HCT116 (cell line): Measurements from ENCODE around the gene LMX1A. TPM values are rescaled to one million over a fixed set of nuclear protein-coding genes. Genes with fewer than 3 reads are reported as not detected.

ENCODE experiments used
- ATAC-seq: fragments of 200-7000 bp; cut with Tn5 transposase; 2 replicates; pipeline ENCODE4 v1.9.1; 2020; ENCODE audit warnings: mild to moderate bottlenecking, moderate library complexity
- BruUV-seq: library from RNA; stranded (reverse); fragments of 400-500 nt; replicated peaks from 2 replicates; lab custom pipeline; 2021; lab: Mats Ljungman, UMichigan
- CTCF ChIA-PET: fragments of 300-600 bp; sonication (Branson Sonifier 250); formaldehyde crosslinking; loops from one replicate; lab custom pipeline; 2021; ENCODE audit warnings: antibody characterized with exemption; lab: Charles Lee
- POLR2A ChIA-PET: fragments of 300-600, 350-600 bp; sonication (Branson Sonifier 250); formaldehyde crosslinking; loops from one replicate; lab custom pipeline; 2021; ENCODE audit warnings: antibody characterized with exemption; lab: Charles Lee
- RAD21 ChIA-PET, 2 experiments: fragments of 300-600 bp; sonication (Branson Sonifier 250); formaldehyde crosslinking; loops; one replicate each; lab custom pipeline; 2023; ENCODE audit warnings: low total read pairs in 2 of 2; ENCODE audit not compliant: uncharacterized antibody in 2 of 2, unreplicated experiment in 2 of 2, low non-redundant PET in 1 of 2; lab: Charles Lee
- DNase-seq: peaks from one replicate; pipeline ENCODE4 v3.0.0-alpha.2; 2010; ENCODE audit warnings: low read depth, low spot score
- H2AFZ ChIP-seq: fragments of 200-600 bp; shearing (Covaris generic), sonication (generic); 2 replicates; pipeline ENCODE4 v1.6.1; 2017; ENCODE audit warnings: low read depth, mixed run types, mixed read lengths, antibody characterized with exemption, low read length; ENCODE audit not compliant: poor library complexity, severe bottlenecking
- H3K27ac ChIP-seq: 2 replicates; pipeline ENCODE4 v1.5.1; 2012; ENCODE audit warnings: low read depth, low read length
- H3K27me3 ChIP-seq: fragments of 200-600 bp; sonication (generic); 2 replicates; pipeline ENCODE4 v1.6.1; 2016; ENCODE audit warnings: mixed run types, low read length, mixed read lengths; ENCODE audit not compliant: insufficient read depth
- H3K36me3 ChIP-seq, 2 experiments: fragments of 200-500 bp in 1 of 2; fragments of 200-600 bp in 1 of 2; sonication (Bioruptor generic) in 1 of 2; sonication (generic) in 1 of 2; 2 replicates each; pipeline versions ENCODE4 v1.5.1 to v1.6.1; 2014 to 2016; ENCODE audit warnings: low read length in 2 of 2, inconsistent platforms in 1 of 2, mixed read lengths in 1 of 2, mixed run types in 1 of 2; ENCODE audit not compliant: insufficient read depth in 2 of 2, control insufficient read depth in 1 of 2
- H3K4me1 ChIP-seq, 2 experiments: fragments of 200-600 bp in 1 of 2; sonication (generic) in 1 of 2; 2 replicates each; pipeline versions ENCODE4 v1.5.1 to v1.6.1; 2012 to 2017; ENCODE audit warnings: low read length in 2 of 2, inconsistent platforms in 1 of 2, mild to moderate bottlenecking in 1 of 2, mixed read lengths in 1 of 2, mixed run types in 1 of 2, moderate library complexity in 1 of 2; ENCODE audit not compliant: insufficient read depth in 2 of 2, control insufficient read depth in 1 of 2
- H3K4me2 ChIP-seq: fragments of 200-600 bp; sonication (generic); 2 replicates; pipeline ENCODE4 v1.6.1; 2017; ENCODE audit warnings: mixed run types, low read length, mixed read lengths
- H3K4me3 ChIP-seq, 2 experiments: fragments of 200-600 bp in 1 of 2; sonication (generic) in 1 of 2; replicated peaks in 1 of 2; 2 replicates each; pipeline ENCODE4 v1.5.1; 2011 to 2016; ENCODE audit warnings: low read length in 2 of 2, control low read depth in 1 of 2, low read depth in 1 of 2, mild to moderate bottlenecking in 1 of 2, mixed read lengths in 1 of 2, mixed run types in 1 of 2
- H3K79me2 ChIP-seq: fragments of 200-600 bp; sonication (generic); 2 replicates; pipeline ENCODE4 v1.6.1; 2017; ENCODE audit warnings: mild to moderate bottlenecking, mixed run types, low read length, moderate library complexity, mixed read lengths; ENCODE audit not compliant: insufficient read depth
- H3K9ac ChIP-seq: fragments of 200-600 bp; sonication (generic); 2 replicates; pipeline ENCODE4 v1.6.1; 2016; ENCODE audit warnings: low read length, mixed read lengths
- H3K9me2 ChIP-seq: fragments of 200-600 bp; sonication (generic), shearing (Covaris generic); 2 replicates; pipeline ENCODE4 v1.6.1; 2017; ENCODE audit warnings: mixed run types, mild to moderate bottlenecking, moderate library complexity; ENCODE audit not compliant: insufficient read depth
- H3K9me3 ChIP-seq, 2 experiments: fragments of 200-500 bp in 1 of 2; fragments of 200-600 bp in 1 of 2; sonication (Bioruptor generic) in 1 of 2; sonication (generic) in 1 of 2; 2 replicates each; pipeline ENCODE4 v1.6.1; 2014 to 2017; ENCODE audit warnings: low read length in 2 of 2, mixed read lengths in 2 of 2, inconsistent platforms in 1 of 2, low read depth in 1 of 2, mild to moderate bottlenecking in 1 of 2, mixed run types in 1 of 2, moderate library complexity in 1 of 2; ENCODE audit not compliant: control insufficient read depth in 1 of 2, insufficient read depth in 1 of 2
- H4K20me1 ChIP-seq: fragments of 200-600 bp; sonication (generic), shearing (Covaris generic); 2 replicates; pipeline ENCODE4 v1.6.1; 2017; ENCODE audit warnings: mixed run types, mild to moderate bottlenecking, moderate library complexity; ENCODE audit not compliant: insufficient read depth
- CTCF ChIP-seq, 3 experiments: fragments of 200-600 bp in 1 of 3; sonication (generic) in 1 of 3; IDR thresholded peaks in 2 of 3; conservative IDR thresholded peaks in 1 of 3; 2 replicates each; pipeline ENCODE4 v1.5.1; 2012 to 2017; ENCODE audit warnings: low read depth in 2 of 3, low read length in 2 of 3, antibody characterized with exemption in 1 of 3, borderline replicate concordance in 1 of 3, control low read depth in 1 of 3, mild to moderate bottlenecking in 1 of 3, mixed read lengths in 1 of 3, mixed run types in 1 of 3, moderate library complexity in 1 of 3; ENCODE audit not compliant: insufficient read depth in 1 of 3
- ELF1 ChIP-seq: IDR thresholded peaks from 2 replicates; pipeline ENCODE4 v1.6.1; 2012; ENCODE audit warnings: low read depth, borderline replicate concordance
- EZH2phosphoT487 ChIP-seq: fragments of 200-600 bp; IDR thresholded peaks from 2 replicates; pipeline ENCODE4 v1.6.1; 2018; ENCODE audit warnings: antibody characterized with exemption, borderline replicate concordance
- MAX ChIP-seq: IDR thresholded peaks from 2 replicates; pipeline ENCODE4 v1.6.1; 2012
- POLR2A ChIP-seq: IDR thresholded peaks from 2 replicates; pipeline ENCODE4 v1.7.0; 2011; ENCODE audit warnings: borderline replicate concordance; ENCODE audit not compliant: insufficient read depth, insufficient read length; ENCODE audit errors: extremely low read depth
- POLR2AphosphoS5 ChIP-seq: IDR thresholded peaks from 2 replicates; pipeline ENCODE4 v1.6.1; 2011; ENCODE audit warnings: mild to moderate bottlenecking, low read depth, low read length, moderate library complexity
- RAD21 ChIP-seq: IDR thresholded peaks from 2 replicates; pipeline ENCODE4 v1.6.1; 2012; ENCODE audit warnings: low read depth, mild to moderate bottlenecking
- REST ChIP-seq: IDR thresholded peaks from 2 replicates; pipeline ENCODE4 v1.6.1; 2012; ENCODE audit warnings: low read depth
- YY1 ChIP-seq: IDR thresholded peaks from 2 replicates; pipeline ENCODE4 v1.6.1; 2011; ENCODE audit warnings: low read length, low read depth, moderate library complexity, mild to moderate bottlenecking; ENCODE audit not compliant: insufficient replicate concordance; ENCODE audit errors: extremely low read depth
- ZBTB33 ChIP-seq: IDR thresholded peaks from 2 replicates; pipeline ENCODE4 v1.6.1; 2011; ENCODE audit warnings: mild to moderate bottlenecking, low read length, moderate library complexity; ENCODE audit not compliant: insufficient replicate concordance; ENCODE audit errors: extremely low read depth
- ZFX ChIP-seq: fragments of 450-650 bp; IDR thresholded peaks from 2 replicates; pipeline ENCODE4 v1.6.1; 2017
- ZNF274 ChIP-seq: fragments of 200-500 bp; sonication (Bioruptor generic); IDR thresholded peaks from 2 replicates; pipeline ENCODE4 v1.6.1; 2014; ENCODE audit warnings: mild to moderate bottlenecking, low read depth, low read length, inconsistent platforms
- intact Hi-C: fragments of 100-400 bp; cut with micrococcal nuclease; formaldehyde crosslinking; loops from 2 replicates; pipeline ENCODE4 v1.10.0; 2022
- total RNA-seq: library from RNA; stranded (reverse); gene quantifications from one replicate; pipeline ENCODE4 v1.2.1, GENCODE V29; 2021; ENCODE audit not compliant: unreplicated experiment

The LMX1A gene
- total RNA-seq, 1 experiment from 2014 or later = not detected

- no peaks in the 10 kb centered on the region for H3K4me1 ChIP-seq
- H3K9ac ChIP-seq = no peak overlapping the region
- no peak overlapping the region for H2AFZ ChIP-seq
- H3K79me2 ChIP-seq = no peaks in the 10 kb centered on the region
- H3K9me3 ChIP-seq = no peaks in the 10 kb centered on the region
- ChIA-PET RAD21 (no interaction called here), CTCF (no interaction called here), POLR2A (no interaction called here)
- H3K27me3 ChIP-seq = peaks cover 20% of the 10 kb centered on the region; the same call in 1 of the 2 replicates
- intact Hi-C loops = no loop called here
- DNase-seq (no peak), ATAC-seq (no peak)
- no peak overlapping the region for H3K27ac ChIP-seq
- no peak overlapping the region for H3K4me3 ChIP-seq
- no TSS peak for BruUV-seq
- H3K9me2 ChIP-seq = no peaks in the 10 kb centered on the region
- no peak for TF ChIP-seq ELF1
- TF ChIP-seq RAD21 = no peak
- no peak for TF ChIP-seq POLR2AphosphoS5
- H4K20me1 ChIP-seq = no peaks in the 10 kb centered on the region
- H3K4me2 ChIP-seq = no peak overlapping the region
- no peaks in the 10 kb centered on the region for H3K36me3 ChIP-seq
Measured at GRCh38 chr1:165173409-165173808, 183.1 kb downstream of the LMX1A start.

GRCh38 chr1:165172666-165173065 lies 183.8 kb downstream of the LMX1A start:
- no peaks in the 10 kb centered on the region for H3K9me3 ChIP-seq
- ChIA-PET RAD21 (no interaction called here), CTCF (no interaction called here), POLR2A (no interaction called here)
- no peaks in the 10 kb centered on the region for H3K4me1 ChIP-seq
- H3K9me2 ChIP-seq = no peaks in the 10 kb centered on the region
- TF ChIP-seq CTCF (IDR thresholded peaks at IDR 0.05 in 2 of 3, conservative IDR thresholded peaks at IDR 0.05 in 1 of 3; ENCODE audit: borderline replicate concordance in 1 of 3, insufficient read depth in 1 of 3, low read depth in 2 of 3, low read length in 2 of 3) (no peak), REST (no peak), YY1 (no peak), ZFX (no peak), POLR2AphosphoS5 (no peak), POLR2A (no peak), ZNF274 (no peak), MAX (no peak), ZBTB33 (no peak), EZH2phosphoT487 (no peak)
- no peak for ATAC-seq
- H3K36me3 ChIP-seq = no peaks in the 10 kb centered on the region
- H3K79me2 ChIP-seq = no peaks in the 10 kb centered on the region
- H2AFZ ChIP-seq = no peak overlapping the region
- no peak overlapping the region for H3K4me3 ChIP-seq
- no peak overlapping the region for H3K27ac ChIP-seq
- DNase-seq = no peak
- H3K4me2 ChIP-seq = no peak overlapping the region
- intact Hi-C loops = no loop called here
- H3K9ac ChIP-seq = no peak overlapping the region
- BruUV-seq = no TSS peak
- H4K20me1 ChIP-seq = no peaks in the 10 kb centered on the region
- peaks cover 16% of the 10 kb centered on the region for H3K27me3 ChIP-seq
